NT2/D1 (cell line): ENCODE results near the gene ATP6V1A.

Experiments
- YY1 ChIP-seq: IDR thresholded peaks from 2 replicates; pipeline ENCODE4 v1.6.1; 2011; ENCODE audit not compliant: insufficient read length, insufficient read depth
- ZNF274 ChIP-seq: IDR thresholded peaks from 2 replicates; pipeline ENCODE4 v1.6.1; 2011; ENCODE audit warnings: mild to moderate bottlenecking, low read depth, low read length

- TF ChIP-seq ZNF274 (no peak), YY1 (no peak)
Measured at GRCh38 chr3:113794526-113794925, 47.7 kb downstream of the ATP6V1A start.
